KMS-11 (cell line): ENCODE measurements around the gene ELFN2.

Experiments used
- H2AFZ ChIP-seq: fragments of 200-600 bp; sonication (generic); 2 replicates; pipeline ENCODE4 v1.6.1; 2016; ENCODE audit warnings: antibody characterized with exemption, mixed run types, low read depth
- H3K27ac ChIP-seq: fragments of 200-600 bp; sonication (generic); 2 replicates; pipeline ENCODE4 v1.6.1; 2016; ENCODE audit warnings: mild to moderate bottlenecking, mixed run types
- H3K27me3 ChIP-seq: fragments of 200-600 bp; sonication (generic); 2 replicates; pipeline ENCODE4 v1.6.1; 2017; ENCODE audit warnings: mild to moderate bottlenecking, low read depth, mixed run types, moderate library complexity; ENCODE audit not compliant: insufficient read depth
- H3K36me3 ChIP-seq: fragments of 200-600 bp; sonication (generic); 2 replicates; pipeline ENCODE4 v1.6.1; 2017; ENCODE audit warnings: mild to moderate bottlenecking, mixed run types; ENCODE audit not compliant: insufficient read depth
- H3K4me1 ChIP-seq: fragments of 200-600 bp; sonication (generic); 2 replicates; pipeline ENCODE4 v1.6.1; 2016; ENCODE audit warnings: mild to moderate bottlenecking, low read depth, mixed run types; ENCODE audit not compliant: poor library complexity, severe bottlenecking
- H3K4me2 ChIP-seq: fragments of 200-600 bp; sonication (generic); 2 replicates; pipeline ENCODE4 v1.7.0; 2016; ENCODE audit warnings: mild to moderate bottlenecking, mixed run types
- H3K4me3 ChIP-seq: fragments of 200-600 bp; sonication (generic); IDR thresholded peaks from 2 replicates; pipeline ENCODE4 v1.6.1; 2017; ENCODE audit warnings: low read depth, low read length, mixed read lengths; ENCODE audit not compliant: insufficient read depth
- H3K79me2 ChIP-seq: fragments of 200-600 bp; sonication (generic); 2 replicates; pipeline ENCODE4 v1.6.1; 2016; ENCODE audit warnings: low read depth, mixed run types; ENCODE audit not compliant: insufficient read depth
- H3K9ac ChIP-seq: fragments of 200-600 bp; sonication (generic); 2 replicates; pipeline ENCODE4 v1.6.1; 2016; ENCODE audit warnings: mild to moderate bottlenecking, mixed run types
- H4K20me1 ChIP-seq: fragments of 200-600 bp; sonication (generic); 2 replicates; pipeline ENCODE4 v1.6.1; 2016; ENCODE audit warnings: mild to moderate bottlenecking, mixed run types; ENCODE audit not compliant: insufficient read depth
- TF ChIP-seq, protein P1 (sequence below): fragments of 200-600 bp; sonication (generic); conservative IDR thresholded peaks from 2 replicates; pipeline ENCODE4 v1.6.1; 2017; ENCODE audit warnings: low read depth, mild to moderate bottlenecking, antibody characterized with exemption, low read length, moderate library complexity, mixed read lengths

ELFN2 gene

DNA sequence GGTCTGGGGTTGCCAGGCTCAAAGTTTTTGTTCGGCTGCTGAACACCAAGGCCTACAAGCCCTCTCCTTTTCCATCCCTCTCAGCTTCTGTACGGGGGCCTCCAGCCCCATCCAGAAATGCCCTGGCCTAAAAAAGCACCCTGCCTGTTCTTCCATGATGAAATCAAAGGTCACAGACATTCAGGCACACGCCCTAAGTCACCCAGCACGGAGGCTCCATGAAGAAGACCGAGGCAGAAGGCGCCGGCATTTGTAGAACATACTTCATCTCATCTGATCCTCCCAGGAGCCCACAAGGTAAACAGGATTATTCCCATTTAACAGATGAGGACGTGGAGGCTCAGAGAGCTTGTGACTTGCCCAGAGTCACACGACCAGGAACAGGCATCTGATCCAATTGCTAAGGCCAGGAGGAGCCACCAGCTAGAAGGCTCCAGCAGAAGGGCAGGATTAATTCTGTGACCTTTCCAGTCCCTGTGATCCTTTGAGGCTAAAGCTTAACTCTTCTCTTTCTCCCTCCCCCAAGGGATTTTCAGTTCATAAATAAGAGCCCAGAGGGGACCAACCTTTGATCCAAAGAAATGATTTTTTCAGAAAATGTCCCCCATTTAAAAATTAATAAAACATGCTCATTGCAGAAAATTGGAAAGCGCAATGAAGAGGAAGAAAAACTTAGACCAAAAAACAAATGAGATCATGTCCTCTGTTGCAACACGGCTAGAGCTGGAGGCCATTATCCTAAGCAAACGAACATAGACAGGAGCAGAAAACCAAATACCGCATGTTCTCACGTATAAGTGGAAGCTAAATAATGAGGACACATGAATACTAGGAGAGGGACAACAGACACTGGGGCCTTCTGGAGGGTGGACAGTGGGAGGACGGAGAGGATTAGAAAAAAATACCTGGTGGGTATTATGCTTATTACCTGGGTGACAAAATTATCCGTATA is 106.3 kb downstream of the ELFN2 start:
- no peaks in the 10 kb centered on the region for H3K79me2 ChIP-seq
- peaks cover 76% of the 10 kb centered on the region for H3K27me3 ChIP-seq
- no peak overlapping the region for H3K9ac ChIP-seq
- H3K36me3 ChIP-seq = no peaks in the 10 kb centered on the region
- H3K4me3 ChIP-seq = no peak overlapping the region
- H3K4me1 ChIP-seq = no peaks in the 10 kb centered on the region
- H4K20me1 ChIP-seq = no peaks in the 10 kb centered on the region
- no peak overlapping the region for H2AFZ ChIP-seq
- no peak overlapping the region for H3K27ac ChIP-seq
- no peak overlapping the region for H3K4me2 ChIP-seq
- TF ChIP-seq, protein P1, sequence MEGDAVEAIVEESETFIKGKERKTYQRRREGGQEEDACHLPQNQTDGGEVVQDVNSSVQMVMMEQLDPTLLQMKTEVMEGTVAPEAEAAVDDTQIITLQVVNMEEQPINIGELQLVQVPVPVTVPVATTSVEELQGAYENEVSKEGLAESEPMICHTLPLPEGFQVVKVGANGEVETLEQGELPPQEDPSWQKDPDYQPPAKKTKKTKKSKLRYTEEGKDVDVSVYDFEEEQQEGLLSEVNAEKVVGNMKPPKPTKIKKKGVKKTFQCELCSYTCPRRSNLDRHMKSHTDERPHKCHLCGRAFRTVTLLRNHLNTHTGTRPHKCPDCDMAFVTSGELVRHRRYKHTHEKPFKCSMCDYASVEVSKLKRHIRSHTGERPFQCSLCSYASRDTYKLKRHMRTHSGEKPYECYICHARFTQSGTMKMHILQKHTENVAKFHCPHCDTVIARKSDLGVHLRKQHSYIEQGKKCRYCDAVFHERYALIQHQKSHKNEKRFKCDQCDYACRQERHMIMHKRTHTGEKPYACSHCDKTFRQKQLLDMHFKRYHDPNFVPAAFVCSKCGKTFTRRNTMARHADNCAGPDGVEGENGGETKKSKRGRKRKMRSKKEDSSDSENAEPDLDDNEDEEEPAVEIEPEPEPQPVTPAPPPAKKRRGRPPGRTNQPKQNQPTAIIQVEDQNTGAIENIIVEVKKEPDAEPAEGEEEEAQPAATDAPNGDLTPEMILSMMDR = no peak

DNA sequence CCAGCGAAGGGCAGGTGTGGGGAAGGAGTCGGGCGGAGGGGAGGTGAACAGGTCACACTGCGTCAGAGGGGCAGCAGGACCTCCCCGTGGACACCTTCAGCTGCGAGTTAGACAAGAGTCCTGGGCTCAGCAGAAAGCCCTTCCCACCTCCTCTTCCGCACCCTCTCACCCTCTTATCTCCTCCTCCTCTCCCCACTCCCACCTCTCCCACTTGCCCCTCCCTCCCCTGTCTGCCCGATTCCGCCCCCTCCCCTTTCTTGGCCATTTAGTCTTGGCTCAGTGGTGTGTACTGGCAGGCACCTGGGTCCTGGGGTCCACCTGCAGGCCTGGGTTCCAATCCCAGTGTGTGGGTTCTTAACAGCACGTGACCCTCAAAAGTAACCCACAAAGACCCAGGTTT is 107.8 kb downstream of the ELFN2 start:
- no peak overlapping the region for H3K27ac ChIP-seq
- TF ChIP-seq, protein P1 = no peak
- H3K4me1 ChIP-seq = no peaks in the 10 kb centered on the region
- no peaks in the 10 kb centered on the region for H3K79me2 ChIP-seq
- H3K9ac ChIP-seq = no peak overlapping the region
- peaks cover 72% of the 10 kb centered on the region for H3K27me3 ChIP-seq
- no peak overlapping the region for H3K4me2 ChIP-seq
- no peaks in the 10 kb centered on the region for H4K20me1 ChIP-seq
- H3K4me3 ChIP-seq = no peak overlapping the region
- H3K36me3 ChIP-seq = no peaks in the 10 kb centered on the region
- H2AFZ ChIP-seq = no peak overlapping the region

DNA sequence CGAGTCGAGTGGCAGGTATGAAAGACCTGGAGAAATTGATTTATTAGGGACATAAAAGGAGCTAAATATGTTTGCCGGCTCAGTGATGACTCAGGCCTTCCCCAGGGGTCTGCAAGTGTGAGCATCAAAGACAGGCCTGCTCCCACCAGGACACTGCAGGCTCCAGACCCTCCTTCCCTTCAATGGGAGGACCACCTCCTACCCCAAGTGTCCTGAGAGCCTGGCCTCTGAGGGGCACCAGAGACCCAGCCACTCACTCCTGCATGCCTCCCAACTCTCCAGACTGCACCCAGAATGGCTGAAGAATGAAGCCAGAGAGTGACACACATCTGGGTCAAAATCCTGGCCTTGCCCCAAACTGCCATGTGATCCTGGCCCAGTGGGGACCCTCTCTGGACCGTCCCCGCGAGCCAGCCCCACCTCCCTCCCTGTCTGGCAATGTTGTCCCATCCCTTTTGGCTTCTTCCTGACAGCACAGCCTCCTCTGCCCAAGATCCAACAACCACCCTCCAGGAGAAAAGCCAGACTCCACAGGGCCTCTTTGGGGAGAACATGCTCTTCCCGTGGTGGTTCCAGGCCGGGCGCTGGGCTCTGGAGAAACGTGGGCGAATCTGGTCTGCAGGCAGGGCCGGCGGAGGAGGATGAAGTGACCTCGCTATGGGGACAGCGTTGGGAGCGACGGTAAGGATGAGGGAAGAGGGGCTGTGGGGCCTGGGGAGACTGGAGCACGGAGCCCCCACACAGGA is 108.7 kb downstream of the ELFN2 start:
- Histone ChIP-seq H3K4me1 (no peaks in the 10 kb centered on the region), H3K4me2 (no peak overlapping the region), H3K36me3 (no peaks in the 10 kb centered on the region), H3K27me3 (peaks cover 68% of the 10 kb centered on the region), H3K79me2 (no peaks in the 10 kb centered on the region), H3K27ac (no peak overlapping the region), H4K20me1 (no peaks in the 10 kb centered on the region), H3K9ac (no peak overlapping the region), H3K4me3 (no peak overlapping the region), H2AFZ (no peak overlapping the region)
- TF ChIP-seq, protein P1 = no peak
